WERI-Rb-1 (cell line): ENCODE results near the gene SPATA16.

Experiments
- DNase-seq: peaks from one replicate; pipeline ENCODE4 v3.0.0-alpha.2; 2020
- H3K27ac ChIP-seq: fragments of 250-450 bp; sonication (Bioruptor Pico); 2 replicates; pipeline ENCODE4 v1.5.1; 2020; ENCODE audit warnings: mild to moderate bottlenecking, moderate library complexity
- H3K27me3 ChIP-seq: fragments of 250-450 bp; sonication (Bioruptor Pico); 2 replicates; pipeline ENCODE4 v1.5.1; 2021; ENCODE audit warnings: mild to moderate bottlenecking, low read depth, moderate library complexity; ENCODE audit not compliant: insufficient read depth, severe bottlenecking
- H3K36me3 ChIP-seq: fragments of 250-450 bp; sonication (Bioruptor Pico); 2 replicates; pipeline ENCODE4 v1.5.1; 2020; ENCODE audit warnings: mild to moderate bottlenecking, moderate library complexity
- H3K4me3 ChIP-seq: 2 replicates; pipeline ENCODE4 v1.5.1; 2011; ENCODE audit warnings: low read depth, mild to moderate bottlenecking, control low read depth, low read length
- H3K9me3 ChIP-seq: fragments of 250-450 bp; sonication (Bioruptor Pico); 2 replicates; pipeline ENCODE4 v1.5.1; 2021; ENCODE audit warnings: mild to moderate bottlenecking, moderate library complexity; ENCODE audit not compliant: severe bottlenecking
- TF ChIP-seq, protein P1 (sequence below): IDR thresholded peaks from 2 replicates; pipeline ENCODE4 v1.5.1; 2011; ENCODE audit warnings: low read depth, mild to moderate bottlenecking, control low read depth, inconsistent platforms, low read length

Gene SPATA16

DNA sequence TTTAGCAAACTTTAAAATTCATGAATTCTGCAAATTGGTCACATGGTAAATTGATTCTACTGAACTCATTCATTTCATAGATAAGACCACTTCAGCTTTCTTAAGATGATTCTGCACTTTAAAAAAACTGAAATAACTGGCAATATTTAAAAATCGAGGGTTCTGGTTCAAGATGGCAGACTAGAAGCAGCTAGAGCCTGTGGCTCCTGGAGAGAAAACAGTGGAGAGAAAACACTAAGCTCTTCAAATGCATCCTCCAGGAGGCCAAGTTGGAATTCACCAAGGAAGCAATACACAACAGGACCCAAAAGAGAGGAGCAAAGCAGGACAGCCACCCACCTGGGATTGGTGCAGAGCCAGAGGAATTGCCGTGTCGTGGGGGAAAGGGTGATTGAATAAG lies 132.1 kb downstream of the SPATA16 start:
- no peak overlapping the region for H3K27ac ChIP-seq
- H3K9me3 ChIP-seq = no peaks in the 10 kb centered on the region
- no peak for DNase-seq
- no peaks in the 10 kb centered on the region for H3K36me3 ChIP-seq
- no peaks in the 10 kb centered on the region for H3K27me3 ChIP-seq
- no peak overlapping the region for H3K4me3 ChIP-seq
- TF ChIP-seq, protein P1, sequence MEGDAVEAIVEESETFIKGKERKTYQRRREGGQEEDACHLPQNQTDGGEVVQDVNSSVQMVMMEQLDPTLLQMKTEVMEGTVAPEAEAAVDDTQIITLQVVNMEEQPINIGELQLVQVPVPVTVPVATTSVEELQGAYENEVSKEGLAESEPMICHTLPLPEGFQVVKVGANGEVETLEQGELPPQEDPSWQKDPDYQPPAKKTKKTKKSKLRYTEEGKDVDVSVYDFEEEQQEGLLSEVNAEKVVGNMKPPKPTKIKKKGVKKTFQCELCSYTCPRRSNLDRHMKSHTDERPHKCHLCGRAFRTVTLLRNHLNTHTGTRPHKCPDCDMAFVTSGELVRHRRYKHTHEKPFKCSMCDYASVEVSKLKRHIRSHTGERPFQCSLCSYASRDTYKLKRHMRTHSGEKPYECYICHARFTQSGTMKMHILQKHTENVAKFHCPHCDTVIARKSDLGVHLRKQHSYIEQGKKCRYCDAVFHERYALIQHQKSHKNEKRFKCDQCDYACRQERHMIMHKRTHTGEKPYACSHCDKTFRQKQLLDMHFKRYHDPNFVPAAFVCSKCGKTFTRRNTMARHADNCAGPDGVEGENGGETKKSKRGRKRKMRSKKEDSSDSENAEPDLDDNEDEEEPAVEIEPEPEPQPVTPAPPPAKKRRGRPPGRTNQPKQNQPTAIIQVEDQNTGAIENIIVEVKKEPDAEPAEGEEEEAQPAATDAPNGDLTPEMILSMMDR = no peak

DNA sequence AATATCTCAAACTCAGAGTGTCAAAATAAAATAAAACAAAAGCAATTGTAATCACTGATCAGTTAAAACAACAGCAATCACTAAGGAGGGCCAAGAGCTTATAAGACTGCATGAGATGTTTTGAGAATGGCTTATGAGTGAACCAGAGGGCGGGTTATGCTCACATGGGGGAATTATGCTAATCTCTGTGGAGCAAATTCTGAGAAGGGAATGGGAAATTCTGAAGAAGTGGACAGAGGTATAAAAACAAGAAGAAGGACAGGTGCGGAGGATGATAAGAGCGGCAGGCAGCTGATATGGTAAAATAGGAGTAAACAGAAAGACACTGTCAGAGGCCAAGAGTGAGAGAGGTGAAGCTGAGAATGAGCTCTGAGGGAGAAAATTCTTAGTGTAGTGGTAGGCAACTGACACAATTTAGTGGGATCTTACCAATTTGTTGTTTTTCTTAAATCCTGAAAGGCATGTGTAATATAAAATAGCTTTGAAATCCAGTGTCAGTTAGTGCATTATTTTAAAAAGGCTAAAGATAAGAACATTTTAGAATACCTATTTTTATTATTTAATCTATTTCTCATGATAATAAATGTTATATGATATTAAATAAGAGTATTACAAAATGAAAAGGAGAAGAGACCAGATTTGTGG lies 133.8 kb downstream of the SPATA16 start:
- TF ChIP-seq, protein P1 = no peak
- no peak for DNase-seq

DNA sequence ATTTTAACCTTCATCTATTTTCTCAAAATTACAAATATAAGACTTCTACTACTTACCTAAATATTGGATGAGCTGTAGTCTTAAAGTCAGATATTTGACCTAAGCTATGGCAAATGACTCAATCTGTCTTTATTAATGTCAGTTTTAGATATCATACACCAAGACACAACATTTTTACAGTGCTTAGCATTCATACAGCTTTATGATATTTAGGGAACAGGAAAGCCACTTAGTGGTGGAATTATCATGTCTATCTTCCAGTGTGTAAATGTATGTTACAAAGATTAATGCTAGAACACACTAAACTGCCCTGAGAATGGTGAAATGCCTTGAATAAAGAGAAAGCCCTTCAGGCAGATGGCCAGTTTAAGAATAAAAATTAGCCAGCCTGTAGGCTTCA lies 135.0 kb downstream of the SPATA16 start:
- H3K4me3 ChIP-seq = no peak overlapping the region
- H3K27ac ChIP-seq = no peak overlapping the region
- H3K27me3 ChIP-seq = no peaks in the 10 kb centered on the region
- no peaks in the 10 kb centered on the region for H3K9me3 ChIP-seq
- no peak for DNase-seq
- TF ChIP-seq, protein P1 = no peak
- H3K36me3 ChIP-seq = no peaks in the 10 kb centered on the region

More for the DNA sequence above, 133.8 kb downstream of the SPATA16 start:
- no peaks in the 10 kb centered on the region for H3K36me3 ChIP-seq
- H3K4me3 ChIP-seq = no peak overlapping the region
- H3K9me3 ChIP-seq = no peaks in the 10 kb centered on the region
- no peak overlapping the region for H3K27ac ChIP-seq
- no peaks in the 10 kb centered on the region for H3K27me3 ChIP-seq

DNA sequence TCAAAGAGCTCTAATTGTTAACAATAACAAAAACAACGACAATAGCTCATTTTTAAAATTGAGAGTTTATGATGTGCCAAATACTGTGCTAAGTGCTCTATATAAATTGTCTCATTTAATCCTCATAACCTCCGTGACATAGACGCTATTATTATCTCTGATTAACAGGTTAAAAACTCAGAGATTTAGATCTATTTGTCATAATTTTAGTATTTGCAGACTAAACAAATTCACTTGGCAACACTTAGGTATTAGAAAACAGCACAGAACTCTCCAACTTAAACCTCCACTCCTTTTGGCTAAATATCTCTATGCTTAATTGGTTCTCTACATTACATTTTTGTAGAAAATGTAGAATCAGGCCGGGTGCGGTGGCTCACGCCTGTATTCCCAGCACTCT lies 136.4 kb downstream of the SPATA16 start:
- Histone ChIP-seq H3K9me3 (no peaks in the 10 kb centered on the region), H3K36me3 (no peaks in the 10 kb centered on the region), H3K27ac (no peak overlapping the region), H3K4me3 (no peak overlapping the region), H3K27me3 (no peaks in the 10 kb centered on the region)
- no peak for DNase-seq
- TF ChIP-seq, protein P1 = no peak

DNA sequence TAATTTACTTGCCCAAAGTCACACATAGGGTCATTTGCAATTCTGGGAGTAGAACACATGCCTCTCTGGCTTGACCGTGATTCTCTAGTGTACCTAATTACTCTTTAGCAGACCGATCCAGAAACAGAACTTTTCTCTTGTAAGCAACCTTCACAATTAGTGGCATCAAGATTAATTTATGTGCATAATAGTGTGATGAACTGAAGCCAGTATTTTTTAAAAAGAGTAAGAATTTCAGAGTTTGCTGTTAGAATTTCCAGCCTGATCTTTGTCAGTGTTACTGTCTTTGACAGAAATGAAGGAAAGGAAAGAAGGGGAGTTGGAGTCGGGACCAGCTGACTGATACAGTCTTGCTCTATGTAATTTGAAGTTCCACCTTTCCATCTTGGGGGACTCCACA lies 137.1 kb downstream of the SPATA16 start:
- no peaks in the 10 kb centered on the region for H3K27me3 ChIP-seq
- TF ChIP-seq, protein P1 = no peak
- DNase-seq = no peak
- H3K9me3 ChIP-seq = no peaks in the 10 kb centered on the region
- H3K36me3 ChIP-seq = no peaks in the 10 kb centered on the region
- H3K27ac ChIP-seq = no peak overlapping the region
- H3K4me3 ChIP-seq = no peak overlapping the region

DNA sequence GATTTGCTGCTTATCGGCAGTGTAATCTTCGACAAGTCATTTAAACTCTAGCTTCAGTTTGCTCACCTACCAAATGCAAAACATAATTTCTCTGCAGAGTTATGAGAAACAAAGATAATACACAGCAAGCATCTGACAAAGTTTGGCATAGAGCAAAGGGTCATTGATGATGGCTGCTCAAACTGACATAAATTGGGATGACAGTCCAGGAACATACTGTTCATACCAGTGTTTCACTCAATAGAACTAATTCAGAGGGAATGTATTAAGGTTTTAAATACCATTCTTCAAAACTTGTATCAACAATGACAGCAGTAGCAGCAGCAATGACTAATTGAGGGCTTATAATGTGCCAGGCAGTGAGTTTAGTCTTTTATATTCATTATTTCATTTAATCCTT lies 137.6 kb downstream of the SPATA16 start:
- Histone ChIP-seq H3K27me3 (no peaks in the 10 kb centered on the region), H3K9me3 (no peaks in the 10 kb centered on the region), H3K27ac (no peak overlapping the region), H3K36me3 (no peaks in the 10 kb centered on the region), H3K4me3 (no peak overlapping the region)
- TF ChIP-seq, protein P1 = no peak
- DNase-seq = no peak
